GM13977 (cell line): ENCODE results near the gene FASTK.

Experiments
- DNase-seq: peaks from one replicate; pipeline ENCODE4 v3.0.0; 2012; ENCODE audit warnings: low spot score
- CTCF ChIP-seq: IDR thresholded peaks from 2 replicates; pipeline ENCODE4 v1.5.1; 2012; ENCODE audit warnings: mild to moderate bottlenecking, control low read depth; ENCODE audit not compliant: insufficient read depth; ENCODE audit errors: extremely low read depth, missing control alignments
- in situ Hi-C: fragments of 300-500 bp; cut with MboI; formaldehyde crosslinking; loops from one replicate; pipeline ENCODE4 v1.12.0; 2022; ENCODE audit warnings: low sequenced_read_pairs, low pct_unique_long_range_greater_than_20kb, mixed read lengths, inconsistent platforms; ENCODE audit not compliant: unreplicated experiment

The FASTK gene

GRCh38 chr7:151056666-151057505 is 23.7 kb downstream of the FASTK start:
- no peak for DNase-seq
- no peak for TF ChIP-seq CTCF
- in situ Hi-C loops, result no loop called here

DNA sequence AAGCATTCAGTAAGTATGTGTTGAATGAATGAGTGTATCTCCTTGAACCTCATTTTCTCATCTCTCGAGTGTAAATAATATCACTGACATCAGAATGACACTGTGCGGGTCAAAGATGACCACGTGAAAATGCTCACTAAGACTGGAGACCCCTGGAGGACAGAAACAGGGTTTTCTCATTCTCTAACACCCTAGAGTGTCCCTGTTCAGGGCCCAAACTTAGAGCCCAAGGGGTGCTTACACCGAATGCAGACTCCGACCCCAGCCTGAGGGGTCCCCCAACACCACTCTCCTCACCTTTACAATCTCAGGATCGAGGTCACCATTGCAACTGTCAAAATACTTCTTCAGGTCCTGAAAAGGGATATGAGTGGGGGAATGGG is 24.3 kb downstream of the FASTK start:
- no peak for DNase-seq
- TF ChIP-seq CTCF, result no peak
- in situ Hi-C loops, result no loop called here

- DNase-seq, result no peak
- in situ Hi-C loops, result no loop called here
- TF ChIP-seq CTCF, result no peak
Observed at GRCh38 chr7:151053751-151054150, 26.9 kb downstream of the FASTK start.

- DNase-seq, result no peak
Observed at GRCh38 chr7:151053096-151053495, 27.5 kb downstream of the FASTK start.

GRCh38 chr7:151051108-151051507 is 29.5 kb downstream of the FASTK start:
- in situ Hi-C loops, result no loop called here
- DNase-seq, result no peak
- no peak for TF ChIP-seq CTCF

More at GRCh38 chr7:151053096-151053495, 27.5 kb downstream of the FASTK start:
- in situ Hi-C loops, result no loop called here
- TF ChIP-seq CTCF, result no peak

DNA sequence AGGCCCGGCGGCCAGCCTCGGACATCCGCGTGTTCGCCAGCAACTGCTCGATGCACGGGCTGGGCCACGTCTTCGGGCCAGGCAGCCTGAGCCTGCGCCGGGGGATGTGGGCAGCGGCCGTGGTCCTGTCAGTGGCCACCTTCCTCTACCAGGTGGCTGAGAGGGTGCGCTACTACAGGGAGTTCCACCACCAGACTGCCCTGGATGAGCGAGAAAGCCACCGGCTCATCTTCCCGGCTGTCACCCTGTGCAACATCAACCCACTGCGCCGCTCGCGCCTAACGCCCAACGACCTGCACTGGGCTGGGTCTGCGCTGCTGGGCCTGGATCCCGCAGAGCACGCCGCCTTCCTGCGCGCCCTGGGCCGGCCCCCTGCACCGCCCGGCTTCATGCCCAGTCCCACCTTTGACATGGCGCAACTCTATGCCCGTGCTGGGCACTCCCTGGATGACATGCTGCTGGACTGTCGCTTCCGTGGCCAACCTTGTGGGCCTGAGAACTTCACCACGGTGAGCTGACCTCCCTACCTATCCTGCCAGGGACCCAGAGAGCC is 31.6 kb downstream of the FASTK start:
- in situ Hi-C loops, result no loop called here
- DNase-seq, result no peak
- TF ChIP-seq CTCF, result no peak
